H54 (cell line): ENCODE results near the gene YEATS4.

Experiments used
- DNase-seq: peaks from one replicate; pipeline ENCODE4 v3.0.0; 2011; ENCODE audit warnings: low spot score, mixed read lengths; ENCODE audit not compliant: insufficient read length
- FAIRE-seq: peaks from 3 replicates; lab custom pipeline; 2011; peaks lifted over from hg19 to GRCh38; lab: Jason Lieb, UNC
- POLR2A ChIP-seq: IDR thresholded peaks from 2 replicates; pipeline ENCODE4 v1.6.1; 2011; ENCODE audit warnings: low read depth, mild to moderate bottlenecking, low read length

The YEATS4 gene

GRCh38 chr12:69350777-69351176, 8.8 kb upstream of the YEATS4 start:
- TF ChIP-seq POLR2A = no peak
- DNase-seq (no peak), FAIRE-seq (no peak)

- DNase-seq = no peak
- no peak for FAIRE-seq
- no peak for TF ChIP-seq POLR2A
Observed at GRCh38 chr12:69351462-69352236, 7.9 kb upstream of the YEATS4 start.

- no peak for DNase-seq
Observed at GRCh38 chr12:69352904-69353303, 6.6 kb upstream of the YEATS4 start.

GRCh38 chr12:69354172-69354555, 5.4 kb upstream of the YEATS4 start:
- no peak for TF ChIP-seq POLR2A
- DNase-seq (no peak), FAIRE-seq (no peak)

More at GRCh38 chr12:69352904-69353303, 6.6 kb upstream of the YEATS4 start:
- no peak for FAIRE-seq
- no peak for TF ChIP-seq POLR2A

GRCh38 chr12:69354556-69355187, 4.9 kb upstream of the YEATS4 start:
- FAIRE-seq = peak; percentile 38
- no peak for TF ChIP-seq POLR2A
- DNase-seq = no peak

GRCh38 chr12:69355363-69356028, 4.0 kb upstream of the YEATS4 start:
- FAIRE-seq (no peak), DNase-seq (no peak)
- no peak for TF ChIP-seq POLR2A

GRCh38 chr12:69360348-69360672, 767 bp downstream of the YEATS4 start:
- FAIRE-seq (no peak), DNase-seq (no peak)

GRCh38 chr12:69366796-69367195, 7.3 kb downstream of the YEATS4 start:
- DNase-seq (no peak), FAIRE-seq (no peak)
- no peak for TF ChIP-seq POLR2A

More at GRCh38 chr12:69360348-69360672, 767 bp downstream of the YEATS4 start:
- TF ChIP-seq POLR2A = no peak; the same call in 1 of the 2 replicates

GRCh38 chr12:69368171-69368570, 8.6 kb downstream of the YEATS4 start:
- TF ChIP-seq POLR2A = no peak
- DNase-seq (no peak), FAIRE-seq (no peak)

- no peak for DNase-seq
- TF ChIP-seq POLR2A = no peak
- FAIRE-seq = no peak
Observed at GRCh38 chr12:69383074-69383473, 23.5 kb downstream of the YEATS4 start.

GRCh38 chr12:69385038-69385437, 25.5 kb downstream of the YEATS4 start:
- no peak for DNase-seq
- FAIRE-seq = no peak
- TF ChIP-seq POLR2A = no peak

- DNase-seq (no peak), FAIRE-seq (no peak)
- TF ChIP-seq POLR2A = no peak
Observed at GRCh38 chr12:69386921-69387320, 27.4 kb downstream of the YEATS4 start.

- DNase-seq = no peak
- FAIRE-seq = peak; percentile 84
Observed at GRCh38 chr12:69388371-69388770, 28.8 kb downstream of the YEATS4 start.

GRCh38 chr12:69389831-69390230, 30.3 kb downstream of the YEATS4 start:
- no peak for FAIRE-seq

More at GRCh38 chr12:69388371-69388770, 28.8 kb downstream of the YEATS4 start:
- TF ChIP-seq POLR2A = no peak

More at GRCh38 chr12:69389831-69390230, 30.3 kb downstream of the YEATS4 start:
- no peak for DNase-seq
- no peak for TF ChIP-seq POLR2A
